ENCODE results near the gene RBPJ. TPM values are rescaled to one million over a fixed set of nuclear protein-coding genes. Genes with fewer than 3 reads are reported as not detected.

The RBPJ gene
- total RNA-seq, 1 donor from 2014 or later: 42.3 TPM

DNA sequence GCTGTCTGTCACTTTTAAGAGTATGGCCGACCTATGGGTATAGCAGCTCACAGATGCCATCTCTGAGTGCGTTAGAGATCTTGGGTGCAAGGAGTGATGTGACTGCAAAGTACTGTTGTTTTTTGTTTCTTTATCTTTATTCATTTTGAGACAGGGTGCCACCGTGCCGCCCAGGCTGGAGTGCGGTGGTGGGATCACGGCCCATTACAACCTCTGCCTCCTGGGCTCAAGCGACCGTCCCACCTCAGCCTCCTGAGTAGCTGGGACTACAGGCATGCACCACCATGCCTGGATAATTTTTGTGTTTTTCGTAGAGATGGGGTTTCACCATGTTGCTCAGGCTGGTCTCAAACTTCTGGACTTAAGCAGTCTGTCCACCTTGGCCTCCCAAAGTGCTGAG lies 98.0 kb downstream of the RBPJ start:
- DNase-seq (ENCODE audit: low read depth in 2 of 2): no peak

DNA sequence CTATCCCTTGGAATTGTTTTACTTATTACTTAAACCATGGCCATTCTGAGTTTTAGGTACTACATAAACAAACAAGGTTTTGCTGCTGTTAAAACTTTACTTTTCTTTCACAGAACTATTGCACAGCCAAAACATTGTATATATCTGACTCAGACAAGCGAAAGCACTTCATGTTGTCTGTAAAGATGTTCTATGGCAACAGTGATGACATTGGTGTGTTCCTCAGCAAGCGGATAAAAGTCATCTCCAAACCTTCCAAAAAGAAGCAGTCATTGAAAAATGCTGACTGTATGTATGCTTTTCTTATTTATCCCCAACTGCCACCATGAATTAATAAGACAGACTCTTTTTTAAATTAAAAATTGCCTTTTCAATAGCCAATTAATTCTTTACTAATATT lies 99.6 kb downstream of the RBPJ start:
- DNase-seq (ENCODE audit: low read depth in 2 of 2): no peak

DNA sequence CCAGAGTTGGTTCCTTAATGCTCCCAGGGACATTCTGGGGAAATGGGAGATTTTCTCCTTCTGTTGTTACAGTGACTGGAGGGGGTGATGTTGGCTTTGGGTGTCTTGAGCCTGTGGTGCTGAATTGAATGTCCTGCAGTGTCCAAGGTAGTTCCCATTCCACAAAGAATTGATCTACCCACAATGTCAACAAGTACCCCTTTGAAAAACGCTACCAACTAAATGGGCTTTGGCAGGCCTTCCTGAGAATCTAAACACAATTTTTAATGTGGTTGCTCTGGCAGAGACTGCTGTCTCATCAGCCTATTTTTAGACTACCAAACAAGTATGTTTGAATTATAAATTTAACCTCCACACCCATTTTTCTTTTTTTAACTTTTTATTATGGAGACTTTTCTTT lies 100.1 kb downstream of the RBPJ start:
- DNase-seq (ENCODE audit: low read depth in 2 of 2): no peak

DNA sequence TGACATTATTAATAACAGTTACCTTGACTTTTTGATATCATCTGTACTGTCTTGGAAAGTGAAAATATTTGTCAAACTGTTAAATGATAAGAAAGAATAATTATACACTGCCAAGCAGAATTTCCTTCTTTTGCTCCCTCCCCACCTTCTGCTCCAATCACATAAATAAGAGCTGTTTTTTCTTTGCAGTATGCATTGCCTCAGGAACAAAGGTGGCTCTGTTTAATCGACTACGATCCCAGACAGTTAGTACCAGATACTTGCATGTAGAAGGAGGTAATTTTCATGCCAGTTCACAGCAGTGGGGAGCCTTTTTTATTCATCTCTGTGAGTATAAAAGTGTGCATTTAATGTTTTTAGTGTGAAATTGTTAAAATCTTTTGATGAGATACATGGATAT lies 103.3 kb downstream of the RBPJ start:
- no peak for DNase-seq (ENCODE audit: low read depth in 2 of 2)

DNA sequence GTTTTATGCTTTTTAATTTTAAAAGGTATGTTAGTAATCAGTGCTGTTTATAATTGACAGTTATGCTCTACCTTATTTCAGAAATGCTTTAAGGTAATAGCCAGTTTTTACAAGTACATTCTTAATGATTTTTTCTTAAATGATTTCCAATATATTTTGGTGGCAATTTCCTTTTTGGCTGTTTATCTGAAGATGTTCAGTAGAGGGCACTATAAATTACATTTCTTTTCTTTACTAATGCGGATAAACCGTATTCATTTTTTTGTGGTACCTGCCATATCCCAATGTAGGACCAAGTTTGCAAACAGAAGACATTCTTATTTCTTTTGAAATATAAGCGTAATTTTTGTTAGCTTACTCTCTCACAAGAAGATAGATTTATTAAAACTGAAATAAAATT lies 104.0 kb downstream of the RBPJ start:
- DNase-seq (ENCODE audit: low read depth in 2 of 2): no peak

DNA sequence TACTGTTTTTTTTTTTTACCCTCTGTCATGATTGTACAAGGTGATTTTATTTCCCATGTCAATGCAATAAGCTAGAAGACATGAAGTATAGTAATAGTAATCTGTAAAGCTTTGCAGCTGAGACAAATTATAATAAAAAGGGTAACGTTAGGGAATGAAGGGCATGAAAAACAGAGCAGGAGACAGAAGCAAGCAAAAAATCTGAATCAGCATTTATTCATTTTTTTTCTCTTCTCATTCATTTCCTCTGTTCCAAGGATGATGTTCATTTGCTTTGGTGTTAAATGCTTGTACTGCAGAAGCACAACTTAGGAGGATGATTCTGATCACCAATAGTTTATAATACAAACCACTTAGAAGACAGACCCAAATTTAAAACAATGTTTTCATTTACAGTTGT lies 105.1 kb downstream of the RBPJ start:
- no peak for DNase-seq (ENCODE audit: low read depth in 2 of 2)

DNA sequence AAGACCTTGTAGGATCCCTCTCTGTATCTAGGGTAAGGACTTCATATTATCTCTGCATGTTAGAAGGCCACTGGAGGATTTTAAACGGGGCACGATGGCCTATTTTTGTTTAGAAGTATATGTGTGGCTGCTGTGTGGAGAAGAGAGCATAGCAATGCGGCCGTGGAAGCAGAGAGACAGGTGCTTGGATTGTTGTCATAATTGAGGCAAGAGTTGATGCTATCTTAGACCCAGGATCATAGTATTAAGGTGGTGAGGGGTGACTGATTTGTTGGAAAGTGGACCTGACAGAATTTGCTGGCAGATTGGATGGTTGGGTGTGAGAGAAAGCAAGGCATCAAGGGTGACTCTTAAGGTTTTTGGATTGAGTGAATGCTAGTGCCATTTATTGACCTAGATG lies 106.1 kb downstream of the RBPJ start:
- DNase-seq (ENCODE audit: low read depth in 2 of 2): no peak

DNA sequence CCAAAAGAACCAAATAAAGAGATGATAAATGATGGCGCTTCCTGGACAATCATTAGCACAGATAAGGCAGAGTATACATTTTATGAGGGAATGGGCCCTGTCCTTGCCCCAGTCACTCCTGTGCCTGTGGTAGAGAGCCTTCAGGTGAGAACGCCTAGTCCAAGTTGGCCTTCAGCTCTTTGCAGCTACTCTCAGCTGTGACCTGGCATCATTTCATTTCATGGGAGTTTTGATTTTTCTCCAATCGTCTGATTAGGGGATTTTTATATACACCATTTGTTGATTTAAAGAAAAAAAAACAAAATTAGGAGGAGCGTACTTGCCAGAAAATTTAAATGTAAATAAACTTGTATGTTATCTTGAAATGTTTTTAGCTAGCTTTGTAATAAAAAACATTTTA lies 109.1 kb downstream of the RBPJ start:
- DNase-seq (ENCODE audit: low read depth in 2 of 2): no peak

DNA sequence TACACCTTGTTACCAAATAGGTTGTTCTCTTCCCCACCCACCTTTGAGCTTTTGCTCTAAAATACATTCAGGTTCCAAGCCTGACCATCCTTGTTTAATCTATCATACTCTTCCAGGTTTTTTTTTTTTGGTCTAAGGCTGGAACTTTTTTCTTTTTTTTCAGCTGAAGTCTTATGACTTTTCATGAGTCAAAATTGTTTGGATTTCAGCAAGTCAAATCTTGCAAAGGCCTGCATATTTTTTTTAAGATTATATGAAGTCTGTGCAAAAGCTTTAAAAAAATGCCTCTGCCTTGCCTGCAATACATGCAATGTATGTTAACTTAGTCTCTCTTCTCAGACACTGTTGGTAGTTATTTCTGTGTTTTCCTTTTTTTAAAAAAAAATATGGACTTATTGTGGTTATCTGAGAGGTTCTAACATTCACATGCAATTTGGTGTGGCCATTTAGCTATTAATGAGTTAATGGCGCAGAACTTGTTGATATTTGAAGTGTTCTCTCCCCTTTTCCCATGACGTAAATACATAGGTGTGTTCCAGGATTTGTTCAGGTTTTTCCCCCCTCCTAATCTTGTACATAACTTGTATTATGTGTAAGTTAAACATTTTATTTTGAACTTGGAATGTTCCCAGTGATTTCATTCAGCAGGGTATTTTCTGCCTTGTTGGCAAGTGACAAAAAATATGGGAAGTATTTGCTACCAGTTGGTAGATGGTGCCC lies 110.8 kb downstream of the RBPJ start:
- DNase-seq (ENCODE audit: low read depth in 2 of 2): no peak

DNA sequence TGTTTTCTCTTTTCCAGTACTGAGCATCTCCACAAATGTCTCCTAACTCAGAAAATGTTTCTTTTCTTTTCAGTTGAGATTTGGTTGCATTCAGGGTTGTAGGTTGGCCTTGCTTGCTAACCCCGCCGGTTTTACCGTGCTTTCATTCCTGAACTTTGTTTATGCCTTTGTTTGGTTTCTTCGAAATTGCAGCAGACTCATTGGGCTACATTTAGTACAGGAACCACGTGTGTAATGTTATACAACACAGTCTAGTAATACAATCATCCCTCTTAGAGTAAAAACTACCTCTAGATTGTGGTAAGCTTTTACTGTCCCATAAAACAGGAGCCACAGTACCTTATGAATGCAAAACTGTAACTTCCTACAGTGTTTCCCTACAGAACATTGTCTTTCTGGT lies 111.6 kb downstream of the RBPJ start:
- no peak for DNase-seq (ENCODE audit: low read depth in 2 of 2)

DNA sequence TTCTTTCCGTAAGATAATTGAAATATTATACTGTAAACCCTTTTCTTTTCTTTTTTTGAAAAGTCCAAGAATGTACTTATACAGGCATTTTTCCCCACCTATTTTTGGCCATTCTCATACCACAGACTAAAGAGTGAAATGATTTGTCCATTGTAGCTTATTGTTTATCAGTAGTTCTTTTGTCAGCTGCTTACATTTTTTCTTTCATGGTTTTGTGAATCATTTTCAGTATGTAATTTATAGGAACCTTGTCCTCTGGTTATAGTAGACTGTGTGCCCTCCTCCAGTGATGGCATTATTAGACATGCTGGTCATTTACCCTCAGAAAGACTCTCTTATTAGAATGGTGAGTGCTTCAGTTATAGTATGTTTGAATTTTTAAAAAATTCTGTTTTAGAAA lies 112.7 kb downstream of the RBPJ start:
- DNase-seq (ENCODE audit: low read depth in 2 of 2): no peak

DNA sequence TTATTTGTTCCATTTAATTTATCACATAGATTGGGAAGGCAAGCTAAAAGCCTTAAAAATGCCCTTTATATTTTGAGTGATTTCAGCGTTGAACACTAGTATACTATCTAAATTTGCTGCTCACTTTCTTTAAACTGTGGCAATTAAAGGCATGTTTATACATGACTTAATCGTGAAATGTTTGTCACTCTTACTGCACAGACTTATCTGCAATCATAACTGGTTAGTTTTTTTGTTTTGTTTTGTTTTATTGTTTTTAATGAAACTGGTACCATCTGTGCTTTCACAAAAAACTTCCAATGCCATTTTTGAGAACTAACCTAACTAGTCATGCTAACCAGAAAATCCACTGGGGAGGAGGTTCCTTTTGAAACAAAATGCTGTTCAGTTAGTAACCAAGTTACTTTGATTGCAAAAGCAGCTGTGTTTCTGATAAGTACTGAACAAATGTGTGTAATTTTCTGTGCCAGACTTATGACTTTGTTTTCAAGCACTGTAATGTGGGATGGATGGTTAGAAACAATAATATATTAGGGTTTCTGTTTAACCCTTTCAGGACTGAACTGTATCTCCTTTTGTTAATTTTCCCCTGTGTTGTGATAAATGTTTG lies 113.3 kb downstream of the RBPJ start:
- no peak for DNase-seq (ENCODE audit: low read depth in 2 of 2)

DNA sequence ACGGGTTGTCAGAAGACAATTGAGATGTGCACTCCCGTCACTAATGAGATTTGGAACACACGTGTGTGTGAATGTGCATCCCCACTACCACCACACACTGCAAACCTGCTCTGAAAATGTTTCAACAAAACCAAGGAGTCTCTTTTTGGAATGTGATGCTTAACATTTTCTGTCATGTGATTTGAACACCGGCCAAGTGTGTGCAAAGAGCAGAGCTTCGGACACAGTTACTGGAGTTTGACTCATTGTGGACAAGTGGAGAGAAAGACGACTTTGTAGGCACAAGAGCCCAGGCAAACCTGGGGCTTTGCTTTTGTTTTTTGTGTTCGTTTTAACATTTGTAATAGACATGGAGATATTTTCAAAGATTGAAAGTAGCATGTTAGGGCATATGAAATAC lies 120.3 kb downstream of the RBPJ start:
- no peak for DNase-seq (ENCODE audit: low read depth in 2 of 2)

DNA sequence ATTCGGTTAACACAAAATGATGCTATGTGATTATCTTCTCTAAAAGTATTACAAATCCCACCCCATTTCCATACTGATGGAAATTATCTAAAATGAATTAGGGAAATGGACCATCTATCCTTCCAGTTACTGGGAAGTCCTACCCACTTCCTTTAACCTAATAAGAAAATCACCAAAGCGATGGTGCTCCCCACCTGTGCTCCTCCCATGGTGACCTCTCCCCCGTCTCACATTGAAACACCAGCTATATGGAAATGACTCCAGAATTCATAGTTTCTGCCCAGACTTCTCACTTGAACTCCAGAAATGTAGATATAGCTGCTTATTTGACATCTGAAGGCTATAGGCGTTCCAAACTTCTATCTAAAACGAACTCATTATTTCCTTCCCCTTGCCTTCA lies 121.0 kb downstream of the RBPJ start:
- DNase-seq (ENCODE audit: low read depth in 2 of 2): no peak

DNA sequence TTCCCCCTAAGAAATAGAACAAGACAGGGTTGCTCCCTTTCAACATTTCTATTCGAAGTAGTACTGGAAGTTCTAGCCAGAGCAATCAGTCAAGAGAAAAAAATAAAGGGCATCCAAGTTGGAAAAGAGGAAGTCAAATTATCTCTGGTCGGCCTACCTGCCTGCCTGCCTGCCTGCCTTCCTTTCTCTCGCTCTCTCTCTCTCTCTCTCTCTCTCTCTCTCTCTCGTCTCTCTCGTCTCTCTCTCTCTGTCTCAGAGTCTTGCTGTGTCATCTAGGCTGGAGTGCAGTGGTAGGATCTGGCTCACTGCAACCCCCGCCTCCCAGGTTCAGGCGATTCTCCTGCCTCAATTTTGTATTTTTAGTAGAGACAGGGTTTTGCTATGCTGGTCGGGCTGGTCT lies 126.6 kb downstream of the RBPJ start:
- DNase-seq (ENCODE audit: low read depth in 2 of 2): no peak

DNA sequence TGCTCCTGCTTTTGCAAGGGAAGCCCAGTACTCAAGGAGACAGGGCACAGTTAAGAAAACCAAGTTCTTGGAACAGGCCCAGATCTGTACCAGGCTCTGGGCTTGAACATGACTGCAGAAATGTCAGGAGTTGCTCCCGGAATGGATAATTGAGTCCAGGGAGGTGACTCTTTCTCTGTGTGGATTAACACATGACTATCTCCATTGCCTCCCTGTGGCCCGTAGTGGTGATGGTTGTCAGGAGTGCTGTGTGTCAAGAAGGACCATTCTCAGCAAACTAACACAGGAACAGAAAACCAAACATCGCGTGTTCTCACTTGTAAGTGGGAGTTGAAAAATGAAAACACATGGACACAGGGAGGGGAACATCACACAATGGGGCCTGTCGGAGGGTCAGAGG lies 129.6 kb downstream of the RBPJ start:
- DNase-seq (ENCODE audit: low read depth in 2 of 2): no peak

DNA sequence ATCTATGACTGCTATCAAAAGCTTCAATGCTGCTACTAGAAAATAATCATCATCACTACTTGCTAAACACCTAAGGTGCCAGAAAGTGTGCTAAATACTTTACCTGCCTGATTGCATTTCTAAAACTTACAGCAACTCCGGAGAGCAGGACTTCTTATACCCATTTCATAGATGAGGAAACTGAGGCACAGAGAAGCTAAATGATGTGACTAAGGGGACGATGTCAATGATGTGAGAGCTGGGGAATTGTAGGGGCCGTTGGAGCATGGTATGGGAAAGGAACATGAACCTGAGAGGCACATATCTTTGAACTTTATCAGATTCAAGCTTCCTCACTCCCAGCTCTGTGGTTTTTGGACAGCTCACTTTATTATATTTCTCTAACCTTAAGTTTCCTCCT lies 130.8 kb downstream of the RBPJ start:
- no peak for DNase-seq (ENCODE audit: low read depth in 2 of 2)

DNA sequence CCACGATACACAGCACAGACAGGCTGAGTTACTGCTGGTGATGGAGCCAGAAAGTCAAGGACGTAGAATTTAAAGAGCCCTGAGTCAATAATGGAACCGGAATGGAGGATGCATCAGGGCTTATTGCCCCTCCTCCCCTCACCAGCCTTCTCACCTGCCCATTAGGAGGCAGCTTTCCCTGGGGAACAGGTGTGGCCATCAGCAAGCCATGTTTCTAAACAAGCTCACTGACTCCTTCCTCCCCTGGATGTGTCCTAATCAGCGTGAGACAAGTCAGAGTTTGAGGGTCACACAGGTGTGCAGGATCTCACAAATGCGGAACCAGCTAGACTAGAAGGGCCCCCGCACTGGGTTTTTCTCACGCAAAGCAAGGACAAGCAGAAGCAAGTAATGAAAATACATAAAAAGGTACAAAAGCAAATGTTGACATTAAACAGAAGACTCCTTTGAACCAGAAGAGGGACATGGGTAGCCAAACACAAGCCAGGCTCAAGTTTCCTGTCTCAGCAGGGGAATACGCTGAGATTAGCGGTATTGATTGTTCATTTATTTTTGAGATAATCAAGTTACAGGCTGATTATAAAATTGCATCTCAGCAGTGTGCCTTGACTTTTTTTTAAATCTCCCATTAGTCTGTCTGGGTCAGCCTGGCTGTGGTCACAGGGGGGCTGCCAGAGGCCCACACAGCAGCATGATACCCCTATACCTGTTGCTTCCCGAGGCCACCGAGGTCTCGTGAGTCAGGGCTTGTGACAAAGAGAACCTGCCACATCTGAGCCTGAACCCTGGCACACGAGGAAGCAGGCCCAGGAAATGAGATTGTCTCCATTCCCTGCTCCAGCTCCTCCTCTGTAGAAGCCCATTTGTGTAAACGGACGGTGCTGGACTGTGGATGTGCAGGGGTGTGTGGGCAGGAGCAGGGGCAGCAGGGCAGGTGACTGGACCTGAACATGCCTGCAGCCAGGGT lies 132.0 kb downstream of the RBPJ start:
- no peak for DNase-seq (ENCODE audit: low read depth in 2 of 2)

DNA sequence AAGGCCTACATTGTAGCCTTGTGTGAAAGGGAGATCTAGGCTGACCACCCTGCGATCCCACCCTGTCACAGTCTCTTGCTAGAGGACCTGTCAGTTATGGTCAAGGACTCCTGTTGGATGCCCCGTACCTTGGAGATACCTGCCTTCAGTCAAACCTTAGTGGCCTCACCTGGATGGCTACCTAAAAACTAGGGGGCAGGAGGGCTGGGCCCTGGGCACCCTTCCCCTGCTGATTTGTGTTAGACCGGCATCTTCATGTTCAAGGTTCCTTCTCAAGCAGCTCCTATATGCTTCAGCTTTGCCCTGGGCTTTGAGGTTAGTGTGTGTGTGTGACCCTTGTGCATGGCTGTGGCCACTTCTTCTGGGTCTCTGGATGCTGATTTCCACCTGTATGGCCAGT lies 134.1 kb downstream of the RBPJ start:
- no peak for DNase-seq (ENCODE audit: low read depth in 2 of 2)

DNA sequence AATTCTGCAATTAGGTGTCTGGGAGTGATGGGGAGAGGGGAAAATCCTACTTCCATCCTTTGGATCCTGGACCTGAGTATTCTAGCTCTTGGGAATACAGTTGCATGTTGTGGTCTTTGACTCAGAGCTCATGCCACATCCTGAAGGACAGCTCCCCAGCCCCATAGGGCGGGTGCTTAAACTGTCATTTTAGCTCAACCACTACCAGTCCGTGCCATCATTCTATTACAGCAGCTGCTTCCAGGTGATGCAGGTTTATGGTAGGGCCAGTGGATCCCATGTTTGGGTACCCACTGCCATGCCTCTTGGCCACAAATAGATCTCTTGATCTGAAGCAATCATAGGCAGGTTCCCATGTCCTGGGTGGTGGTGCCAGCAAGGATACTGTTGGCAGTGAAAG lies 134.8 kb downstream of the RBPJ start:
- DNase-seq (ENCODE audit: low read depth in 2 of 2): no peak

DNA sequence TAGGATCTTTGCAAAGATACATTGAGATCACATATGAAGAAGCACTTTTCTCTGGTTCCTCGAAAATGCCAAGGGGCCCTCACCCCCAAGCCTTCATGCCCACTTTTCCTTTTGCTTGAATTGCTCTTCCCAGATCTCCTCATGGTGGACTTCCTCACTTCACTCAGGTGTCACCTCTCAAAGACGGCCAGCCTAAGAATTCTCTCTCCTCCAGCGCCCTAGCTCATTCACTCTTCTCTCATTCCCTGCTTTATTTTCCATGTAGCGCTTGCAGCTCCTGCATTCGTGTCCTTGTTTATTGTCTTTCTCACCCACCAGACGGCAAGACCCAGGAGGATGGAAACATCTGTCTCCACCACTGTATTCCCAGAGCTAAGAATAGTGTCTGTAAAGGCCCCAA lies 136.6 kb downstream of the RBPJ start:
- DNase-seq (ENCODE audit: low read depth in 2 of 2): no peak

DNA sequence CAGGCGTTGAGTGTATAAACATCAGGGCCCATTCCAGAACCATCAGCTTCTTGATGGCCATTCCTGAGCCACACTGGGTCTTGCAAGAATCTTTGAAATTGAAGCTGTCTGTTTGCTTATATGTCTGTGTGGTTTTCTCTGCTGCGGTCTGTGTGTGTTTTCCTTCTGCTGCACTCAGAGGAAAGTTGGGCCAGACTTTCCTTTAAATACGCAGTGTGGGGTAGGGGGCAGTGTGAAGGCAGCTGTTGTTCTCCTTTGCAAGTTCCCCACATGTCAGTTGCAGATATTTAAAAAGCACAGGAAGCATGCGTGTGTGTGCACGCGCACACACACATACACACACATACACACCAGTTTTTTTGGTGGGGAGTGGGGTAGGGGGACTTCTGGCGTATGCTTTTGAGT lies 137.3 kb downstream of the RBPJ start:
- no peak for DNase-seq (ENCODE audit: low read depth in 2 of 2)

Data from lung microvascular endothelial cell (primary cell).